SKM-1 (cell line): ENCODE results near the gene PRTFDC1.

Experiments
- DNase-seq: peaks from one replicate; lab custom pipeline; 2025; ENCODE audit not compliant: unreplicated experiment; lab: John Stamatoyannopoulos, UW

The PRTFDC1 gene

DNA sequence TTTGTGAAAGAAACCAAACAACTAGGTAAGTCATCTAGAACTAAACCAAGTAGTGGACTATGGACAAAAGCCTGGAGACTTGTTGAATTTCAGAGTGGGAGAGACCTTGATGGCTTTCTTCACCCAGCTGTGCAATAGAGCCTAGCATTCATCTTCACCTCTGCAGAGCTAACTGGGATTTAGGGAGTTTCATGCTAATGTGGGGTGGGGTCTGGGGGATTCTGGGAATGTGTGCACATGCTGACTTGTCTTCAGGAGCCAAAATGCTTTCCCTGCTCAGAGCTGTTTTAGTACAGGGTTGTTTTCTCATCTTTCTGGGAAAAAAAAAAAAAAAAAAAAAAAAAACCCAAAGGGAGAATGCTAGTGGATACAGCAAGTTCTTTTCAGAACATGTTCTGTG, 147.4 kb downstream of the PRTFDC1 start:
- DNase-seq = no peak

DNA sequence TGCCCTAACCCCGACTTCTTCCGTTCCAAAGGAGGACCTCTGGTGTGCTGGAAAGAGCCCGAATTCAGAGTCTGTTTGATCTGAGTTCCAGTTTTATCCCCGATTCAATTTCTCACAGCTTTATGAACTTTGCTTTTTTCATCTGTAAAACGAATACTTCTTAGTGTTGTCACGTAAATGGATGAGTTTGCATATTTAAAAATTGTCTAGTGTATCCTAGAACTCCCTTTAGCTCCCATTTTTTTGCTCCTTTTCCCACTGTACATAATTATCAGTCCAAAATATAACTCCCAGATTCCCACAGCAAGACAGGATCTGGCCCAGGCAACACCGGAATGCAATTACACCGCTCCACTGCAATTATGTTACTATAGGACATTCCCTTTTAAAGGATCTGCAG, 148.0 kb downstream of the PRTFDC1 start:
- no peak for DNase-seq

DNA sequence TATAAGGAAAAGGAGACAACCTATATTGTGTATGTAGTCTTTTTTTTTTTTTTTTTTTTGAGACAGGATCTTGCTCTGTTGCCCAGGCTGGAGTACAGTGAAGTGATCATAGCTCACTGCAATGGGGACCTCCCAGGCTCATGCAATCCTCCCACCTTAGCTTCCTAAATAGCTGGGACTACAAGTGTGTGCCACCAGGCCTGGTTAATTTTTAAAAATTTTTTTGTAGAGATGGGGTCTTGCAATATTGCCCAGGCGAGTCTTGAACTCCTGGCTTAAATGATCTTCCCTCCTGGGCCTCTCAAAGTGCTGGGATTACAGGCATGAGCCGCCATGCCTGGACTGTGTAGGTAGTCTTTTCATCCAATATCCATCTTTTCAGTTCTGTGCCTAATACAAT, 150.0 kb downstream of the PRTFDC1 start:
- DNase-seq = no peak

DNA sequence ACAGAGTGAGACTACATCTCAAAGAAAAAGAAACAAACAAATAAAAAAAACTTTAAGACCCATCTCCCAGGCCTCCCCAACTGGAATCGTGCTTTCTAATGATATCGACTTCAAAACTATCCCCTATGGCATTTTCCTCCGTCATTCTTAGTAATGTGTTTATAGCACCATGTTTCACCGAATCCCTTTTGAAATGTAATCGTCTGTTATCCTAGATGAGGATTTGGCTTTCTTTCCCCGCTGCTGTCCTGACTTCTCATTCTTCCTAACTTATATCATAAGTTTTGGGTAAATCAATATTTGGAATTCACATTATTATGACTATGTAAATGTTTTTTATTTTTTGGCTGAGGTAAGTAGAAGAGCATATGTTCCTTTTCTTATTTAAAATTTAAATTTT, 151.5 kb downstream of the PRTFDC1 start:
- no peak for DNase-seq
